BE2C (cell line): ENCODE data around the gene RAET1L.

Source experiments
- DNase-seq: peaks from one replicate; pipeline ENCODE4 v3.0.0-alpha.2; 2020
- H3K27me3 ChIP-seq: fragments of 250-450 bp; sonication (Bioruptor Pico); 2 replicates; pipeline ENCODE4 v1.5.1; 2020; ENCODE audit warnings: mild to moderate bottlenecking
- H3K36me3 ChIP-seq: fragments of 250-450 bp; sonication (Bioruptor Pico); 2 replicates; pipeline ENCODE4 v1.5.1; 2020; ENCODE audit warnings: mild to moderate bottlenecking
- H3K4me1 ChIP-seq: fragments of 250-450 bp; sonication (Bioruptor Pico); 2 replicates; pipeline ENCODE4 v1.5.1; 2020
- H3K4me3 ChIP-seq: 2 replicates; pipeline ENCODE4 v1.5.1; 2011; ENCODE audit warnings: low read depth, low read length
- H3K9me3 ChIP-seq: fragments of 250-450 bp; sonication (Bioruptor Pico); 2 replicates; pipeline ENCODE4 v1.5.1; 2020
- TF ChIP-seq, protein P1 (sequence below): IDR thresholded peaks from 2 replicates; pipeline ENCODE4 v1.5.1; 2012; ENCODE audit warnings: mild to moderate bottlenecking, low read depth, low read length

The RAET1L gene

GRCh38 chr6:150050846-150051245 lies 25.5 kb upstream of the RAET1L start:
- Histone ChIP-seq H3K4me1 (no peaks in the 10 kb centered on the region), H3K9me3 (no peaks in the 10 kb centered on the region), H3K36me3 (no peaks in the 10 kb centered on the region), H3K4me3 (no peak overlapping the region), H3K27me3 (peaks cover 36% of the 10 kb centered on the region)
- TF ChIP-seq, protein P1, sequence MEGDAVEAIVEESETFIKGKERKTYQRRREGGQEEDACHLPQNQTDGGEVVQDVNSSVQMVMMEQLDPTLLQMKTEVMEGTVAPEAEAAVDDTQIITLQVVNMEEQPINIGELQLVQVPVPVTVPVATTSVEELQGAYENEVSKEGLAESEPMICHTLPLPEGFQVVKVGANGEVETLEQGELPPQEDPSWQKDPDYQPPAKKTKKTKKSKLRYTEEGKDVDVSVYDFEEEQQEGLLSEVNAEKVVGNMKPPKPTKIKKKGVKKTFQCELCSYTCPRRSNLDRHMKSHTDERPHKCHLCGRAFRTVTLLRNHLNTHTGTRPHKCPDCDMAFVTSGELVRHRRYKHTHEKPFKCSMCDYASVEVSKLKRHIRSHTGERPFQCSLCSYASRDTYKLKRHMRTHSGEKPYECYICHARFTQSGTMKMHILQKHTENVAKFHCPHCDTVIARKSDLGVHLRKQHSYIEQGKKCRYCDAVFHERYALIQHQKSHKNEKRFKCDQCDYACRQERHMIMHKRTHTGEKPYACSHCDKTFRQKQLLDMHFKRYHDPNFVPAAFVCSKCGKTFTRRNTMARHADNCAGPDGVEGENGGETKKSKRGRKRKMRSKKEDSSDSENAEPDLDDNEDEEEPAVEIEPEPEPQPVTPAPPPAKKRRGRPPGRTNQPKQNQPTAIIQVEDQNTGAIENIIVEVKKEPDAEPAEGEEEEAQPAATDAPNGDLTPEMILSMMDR: no peak
- no peak for DNase-seq

DNA sequence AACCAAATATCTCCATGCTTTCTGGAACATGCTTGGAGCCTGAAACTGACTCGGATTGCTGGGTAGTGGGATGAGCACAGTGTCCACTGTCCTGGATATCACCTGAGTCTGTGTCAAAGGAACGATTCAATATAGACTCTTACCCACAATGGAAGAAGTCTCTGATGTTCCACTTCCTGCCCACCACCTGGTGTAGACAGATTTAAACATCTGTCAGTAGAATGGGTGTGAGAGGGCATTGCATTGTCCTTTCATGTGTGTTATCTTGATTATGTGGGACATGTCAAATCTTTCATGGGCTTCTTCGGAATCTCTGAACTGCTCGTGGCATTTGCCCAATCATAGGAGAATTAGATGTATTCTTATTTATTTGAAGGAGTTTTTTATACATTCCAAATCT lies 22.8 kb upstream of the RAET1L start:
- Histone ChIP-seq H3K4me1 (no peaks in the 10 kb centered on the region), H3K36me3 (no peaks in the 10 kb centered on the region), H3K9me3 (no peaks in the 10 kb centered on the region), H3K27me3 (peaks cover 19% of the 10 kb centered on the region; the same call in 1 of the 2 replicates), H3K4me3 (no peak overlapping the region)
- TF ChIP-seq, protein P1: no peak
- DNase-seq: no peak

DNA sequence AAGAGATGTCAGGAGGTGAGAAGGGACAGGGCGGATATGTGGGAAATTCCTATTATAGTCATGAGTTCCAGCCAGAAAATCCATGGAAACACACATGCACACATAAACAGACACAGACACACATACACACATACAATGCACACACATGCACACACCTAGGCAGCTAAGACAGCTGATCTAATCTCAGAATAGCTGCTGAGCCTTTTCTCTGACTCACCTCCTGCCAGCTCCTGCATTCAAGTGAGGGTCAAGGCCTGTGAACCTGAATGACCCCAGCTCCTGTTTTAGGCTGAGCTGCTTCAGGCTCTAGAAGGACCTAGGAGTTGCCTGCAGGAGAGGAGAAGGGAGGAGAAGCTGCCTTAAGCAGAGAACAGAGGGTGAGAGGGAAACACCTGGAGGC lies 21.6 kb upstream of the RAET1L start:
- no peaks in the 10 kb centered on the region for H3K9me3 ChIP-seq
- H3K27me3 ChIP-seq: peaks cover 13% of the 10 kb centered on the region; the same call in 1 of the 2 replicates
- H3K36me3 ChIP-seq: no peaks in the 10 kb centered on the region
- H3K4me3 ChIP-seq: no peak overlapping the region
- DNase-seq: no peak
- H3K4me1 ChIP-seq: no peaks in the 10 kb centered on the region
- TF ChIP-seq, protein P1: no peak

GRCh38 chr6:150044621-150045145 lies 19.4 kb upstream of the RAET1L start:
- TF ChIP-seq, protein P1: no peak
- no peaks in the 10 kb centered on the region for H3K9me3 ChIP-seq
- H3K27me3 ChIP-seq: peaks cover 12% of the 10 kb centered on the region; the same call in 1 of the 2 replicates
- no peaks in the 10 kb centered on the region for H3K4me1 ChIP-seq
- no peak for DNase-seq
- no peaks in the 10 kb centered on the region for H3K36me3 ChIP-seq
- H3K4me3 ChIP-seq: no peak overlapping the region

GRCh38 chr6:150043501-150044412 lies 18.4 kb upstream of the RAET1L start:
- H3K27me3 ChIP-seq: peaks cover 21% of the 10 kb centered on the region
- no peaks in the 10 kb centered on the region for H3K9me3 ChIP-seq
- no peaks in the 10 kb centered on the region for H3K4me1 ChIP-seq
- H3K36me3 ChIP-seq: no peaks in the 10 kb centered on the region
- no peak overlapping the region for H3K4me3 ChIP-seq
- no peak for DNase-seq
- TF ChIP-seq, protein P1: no peak

GRCh38 chr6:150043096-150043495 lies 17.8 kb upstream of the RAET1L start:
- Histone ChIP-seq H3K4me1 (no peaks in the 10 kb centered on the region), H3K36me3 (no peaks in the 10 kb centered on the region), H3K9me3 (no peaks in the 10 kb centered on the region), H3K4me3 (no peak overlapping the region), H3K27me3 (peaks cover 27% of the 10 kb centered on the region)
- TF ChIP-seq, protein P1: no peak
- DNase-seq: no peak
